ENCODE data around the gene TEX38.

GRCh38 chr1:46692811-46693770, 21.4 kb downstream of the TEX38 start:
- TF ChIP-seq CTCF (IDR thresholded peaks at IDR 0.05; ENCODE audit: low read depth, low read length, poor library complexity, severe bottlenecking) (no peak), EZH2phosphoT487 (IDR thresholded peaks at IDR 0.05; ENCODE audit: borderline replicate concordance, low read length) (no peak)
